ENCODE data around the gene DGKA.

DNA sequence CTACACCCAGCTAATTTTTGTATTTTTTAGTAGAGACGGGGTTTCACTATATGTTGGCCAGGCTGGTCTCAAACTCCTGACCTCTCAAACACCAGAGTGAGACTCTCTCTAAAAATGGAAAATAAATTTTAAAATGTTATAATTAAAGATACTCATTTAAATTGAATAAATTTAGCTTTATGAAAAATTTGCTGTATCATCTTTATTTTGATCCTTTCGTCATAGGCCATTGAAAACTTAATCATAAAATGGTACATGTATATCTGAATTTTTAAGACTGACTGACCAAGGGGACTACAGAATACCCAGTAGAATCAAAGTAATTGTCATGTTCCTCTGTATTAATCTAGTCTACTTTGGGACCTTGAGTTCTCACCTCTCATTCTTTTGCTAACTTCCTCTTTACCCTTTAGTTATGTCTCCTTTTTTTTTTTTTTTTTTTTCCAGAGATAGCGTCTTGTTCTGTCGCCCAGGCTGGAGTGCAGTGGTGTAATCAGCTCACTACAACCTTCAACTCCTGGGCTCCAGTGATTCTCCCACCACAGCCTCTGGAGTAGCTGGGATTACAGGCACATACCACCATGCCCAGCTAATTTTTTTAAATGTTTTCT lies 52.4 kb downstream of the DGKA start:
- TF ChIP-seq, protein P1, sequence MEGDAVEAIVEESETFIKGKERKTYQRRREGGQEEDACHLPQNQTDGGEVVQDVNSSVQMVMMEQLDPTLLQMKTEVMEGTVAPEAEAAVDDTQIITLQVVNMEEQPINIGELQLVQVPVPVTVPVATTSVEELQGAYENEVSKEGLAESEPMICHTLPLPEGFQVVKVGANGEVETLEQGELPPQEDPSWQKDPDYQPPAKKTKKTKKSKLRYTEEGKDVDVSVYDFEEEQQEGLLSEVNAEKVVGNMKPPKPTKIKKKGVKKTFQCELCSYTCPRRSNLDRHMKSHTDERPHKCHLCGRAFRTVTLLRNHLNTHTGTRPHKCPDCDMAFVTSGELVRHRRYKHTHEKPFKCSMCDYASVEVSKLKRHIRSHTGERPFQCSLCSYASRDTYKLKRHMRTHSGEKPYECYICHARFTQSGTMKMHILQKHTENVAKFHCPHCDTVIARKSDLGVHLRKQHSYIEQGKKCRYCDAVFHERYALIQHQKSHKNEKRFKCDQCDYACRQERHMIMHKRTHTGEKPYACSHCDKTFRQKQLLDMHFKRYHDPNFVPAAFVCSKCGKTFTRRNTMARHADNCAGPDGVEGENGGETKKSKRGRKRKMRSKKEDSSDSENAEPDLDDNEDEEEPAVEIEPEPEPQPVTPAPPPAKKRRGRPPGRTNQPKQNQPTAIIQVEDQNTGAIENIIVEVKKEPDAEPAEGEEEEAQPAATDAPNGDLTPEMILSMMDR (conservative IDR thresholded peaks at IDR 0.05; ENCODE audit: low read length): no peak
- TF ChIP-seq EZH2phosphoT487 (IDR thresholded peaks at IDR 0.05; ENCODE audit: borderline replicate concordance, low read depth, low read length): no peak
